Ishikawa (cell line): Measurements from ENCODE around the gene EFEMP1.

Experiments used
- CEBPB ChIP-seq: IDR thresholded peaks from 2 replicates; pipeline ENCODE4 v1.6.1; 2012
- CREB1 ChIP-seq: IDR thresholded peaks from 2 replicates; pipeline ENCODE4 v1.6.1; 2012; ENCODE audit warnings: low read depth
- EGR1 ChIP-seq: IDR thresholded peaks from 2 replicates; pipeline ENCODE4 v1.6.1; 2012
- EP300 ChIP-seq: IDR thresholded peaks from 2 replicates; pipeline ENCODE4 v1.6.1; 2012; ENCODE audit warnings: borderline replicate concordance
- FOXM1 ChIP-seq: IDR thresholded peaks from 2 replicates; pipeline ENCODE4 v1.6.1; 2012; ENCODE audit warnings: low read depth, borderline replicate concordance
- NFIC ChIP-seq: IDR thresholded peaks from 2 replicates; pipeline ENCODE4 v1.6.1; 2012
- RAD21 ChIP-seq: IDR thresholded peaks from 2 replicates; pipeline ENCODE4 v1.6.1; 2012; ENCODE audit warnings: low read depth
- TAF1 ChIP-seq: IDR thresholded peaks from 2 replicates; pipeline ENCODE4 v1.6.1; 2012; ENCODE audit warnings: low read depth, mild to moderate bottlenecking
- TCF12 ChIP-seq: IDR thresholded peaks from 2 replicates; pipeline ENCODE4 v1.6.1; 2012; ENCODE audit warnings: low read depth
- TEAD4 ChIP-seq: IDR thresholded peaks from 2 replicates; pipeline ENCODE4 v1.6.1; 2012
- USF1 ChIP-seq: IDR thresholded peaks from 2 replicates; pipeline ENCODE4 v1.6.1; 2012
- YY1 ChIP-seq: IDR thresholded peaks from 2 replicates; pipeline ENCODE4 v1.6.1; 2012; ENCODE audit warnings: low read depth
- ZBTB7A ChIP-seq: IDR thresholded peaks from 2 replicates; pipeline ENCODE4 v1.6.1; 2012; ENCODE audit warnings: low read depth
- TF ChIP-seq, protein P1 (sequence below): IDR thresholded peaks from 2 replicates; pipeline ENCODE4 v1.6.1; 2012
- TF ChIP-seq, protein P2 (sequence below): IDR thresholded peaks from 2 replicates; pipeline ENCODE4 v1.6.1; 2012; ENCODE audit warnings: low read depth, mild to moderate bottlenecking

Gene EFEMP1

GRCh38 chr2:55887351-55887750, 36.2 kb downstream of the EFEMP1 start:
- TF ChIP-seq CEBPB (no peak), RAD21 (no peak), USF1 (no peak), TCF12 (no peak), CREB1 (no peak), FOXM1 (no peak), ZBTB7A (no peak), TAF1 (no peak), EGR1 (no peak), YY1 (no peak)
- TF ChIP-seq, protein P1, sequence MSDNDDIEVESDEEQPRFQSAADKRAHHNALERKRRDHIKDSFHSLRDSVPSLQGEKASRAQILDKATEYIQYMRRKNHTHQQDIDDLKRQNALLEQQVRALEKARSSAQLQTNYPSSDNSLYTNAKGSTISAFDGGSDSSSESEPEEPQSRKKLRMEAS: no peak
- TF ChIP-seq, protein P2, sequence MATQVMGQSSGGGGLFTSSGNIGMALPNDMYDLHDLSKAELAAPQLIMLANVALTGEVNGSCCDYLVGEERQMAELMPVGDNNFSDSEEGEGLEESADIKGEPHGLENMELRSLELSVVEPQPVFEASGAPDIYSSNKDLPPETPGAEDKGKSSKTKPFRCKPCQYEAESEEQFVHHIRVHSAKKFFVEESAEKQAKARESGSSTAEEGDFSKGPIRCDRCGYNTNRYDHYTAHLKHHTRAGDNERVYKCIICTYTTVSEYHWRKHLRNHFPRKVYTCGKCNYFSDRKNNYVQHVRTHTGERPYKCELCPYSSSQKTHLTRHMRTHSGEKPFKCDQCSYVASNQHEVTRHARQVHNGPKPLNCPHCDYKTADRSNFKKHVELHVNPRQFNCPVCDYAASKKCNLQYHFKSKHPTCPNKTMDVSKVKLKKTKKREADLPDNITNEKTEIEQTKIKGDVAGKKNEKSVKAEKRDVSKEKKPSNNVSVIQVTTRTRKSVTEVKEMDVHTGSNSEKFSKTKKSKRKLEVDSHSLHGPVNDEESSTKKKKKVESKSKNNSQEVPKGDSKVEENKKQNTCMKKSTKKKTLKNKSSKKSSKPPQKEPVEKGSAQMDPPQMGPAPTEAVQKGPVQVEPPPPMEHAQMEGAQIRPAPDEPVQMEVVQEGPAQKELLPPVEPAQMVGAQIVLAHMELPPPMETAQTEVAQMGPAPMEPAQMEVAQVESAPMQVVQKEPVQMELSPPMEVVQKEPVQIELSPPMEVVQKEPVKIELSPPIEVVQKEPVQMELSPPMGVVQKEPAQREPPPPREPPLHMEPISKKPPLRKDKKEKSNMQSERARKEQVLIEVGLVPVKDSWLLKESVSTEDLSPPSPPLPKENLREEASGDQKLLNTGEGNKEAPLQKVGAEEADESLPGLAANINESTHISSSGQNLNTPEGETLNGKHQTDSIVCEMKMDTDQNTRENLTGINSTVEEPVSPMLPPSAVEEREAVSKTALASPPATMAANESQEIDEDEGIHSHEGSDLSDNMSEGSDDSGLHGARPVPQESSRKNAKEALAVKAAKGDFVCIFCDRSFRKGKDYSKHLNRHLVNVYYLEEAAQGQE: no peak

GRCh38 chr2:55885944-55886281, 37.7 kb downstream of the EFEMP1 start:
- TF ChIP-seq ZBTB7A: no peak
- TF ChIP-seq, protein P2: no peak
- TF ChIP-seq USF1: no peak
- no peak for TF ChIP-seq CEBPB
- TF ChIP-seq, protein P1: no peak
- no peak for TF ChIP-seq NFIC
- no peak for TF ChIP-seq RAD21
- TF ChIP-seq EP300: no peak
- no peak for TF ChIP-seq TAF1

DNA sequence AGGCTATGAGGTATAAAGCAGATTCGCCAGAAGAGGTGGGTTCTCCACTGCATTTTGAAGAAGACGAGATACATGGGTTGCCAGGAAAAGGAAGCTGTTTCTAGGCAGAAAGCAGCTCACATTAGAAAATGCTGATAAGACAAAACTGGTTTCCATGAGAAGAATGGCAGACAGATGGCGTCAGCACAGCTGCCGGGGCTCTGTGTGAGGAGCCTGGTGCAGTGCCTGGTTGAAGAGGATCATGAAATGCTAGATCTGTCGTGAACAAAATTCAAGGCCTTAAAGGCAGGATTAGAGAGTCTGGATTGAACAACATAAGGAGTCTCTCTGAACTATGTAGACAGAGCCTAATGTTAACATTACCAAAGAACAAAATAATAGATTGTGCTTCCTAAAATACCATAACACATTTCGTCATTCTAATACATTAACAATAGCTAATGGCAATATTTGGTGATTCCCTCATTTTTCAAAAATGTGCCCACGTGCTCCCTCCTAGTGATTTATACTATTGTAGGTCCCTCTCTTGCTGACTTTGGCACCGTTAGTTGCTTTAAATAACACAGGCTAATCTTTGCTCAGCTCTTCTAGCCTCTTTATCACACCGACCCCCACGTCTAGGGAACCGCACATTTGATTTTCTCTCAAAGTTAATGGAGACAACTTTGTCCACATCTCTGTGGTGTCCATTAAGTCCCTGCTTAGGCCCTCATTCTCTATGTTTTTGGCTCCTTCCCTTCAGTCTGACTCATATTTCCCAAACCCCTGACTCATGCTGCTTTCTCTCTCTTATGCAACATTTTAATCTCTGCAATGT, 38.2 kb downstream of the EFEMP1 start:
- no peak for TF ChIP-seq TCF12
- TF ChIP-seq CEBPB: peak; percentile 54; the same call in 1 of the 2 replicates

DNA sequence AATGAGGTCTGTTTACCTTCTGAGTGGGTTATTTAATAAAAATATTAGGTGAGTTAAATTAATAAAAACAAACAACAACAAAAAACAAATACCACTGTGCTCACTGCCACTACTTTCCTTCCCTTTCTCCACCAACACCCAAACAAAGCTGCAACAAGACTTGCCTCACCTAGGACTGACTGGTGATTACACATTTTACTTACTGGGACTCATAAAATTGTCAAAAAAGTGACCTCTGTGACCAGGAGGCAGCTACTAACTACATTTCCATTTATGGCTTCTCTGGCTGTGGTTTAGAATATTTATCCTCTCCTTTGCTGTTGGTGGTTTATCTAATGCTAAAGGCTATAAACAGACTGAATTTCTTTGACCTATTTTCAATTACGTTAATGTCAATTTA, 39.8 kb downstream of the EFEMP1 start:
- TF ChIP-seq EP300 (no peak), YY1 (no peak), CREB1 (no peak), USF1 (no peak), CEBPB (no peak)
- TF ChIP-seq, protein P2: no peak

DNA sequence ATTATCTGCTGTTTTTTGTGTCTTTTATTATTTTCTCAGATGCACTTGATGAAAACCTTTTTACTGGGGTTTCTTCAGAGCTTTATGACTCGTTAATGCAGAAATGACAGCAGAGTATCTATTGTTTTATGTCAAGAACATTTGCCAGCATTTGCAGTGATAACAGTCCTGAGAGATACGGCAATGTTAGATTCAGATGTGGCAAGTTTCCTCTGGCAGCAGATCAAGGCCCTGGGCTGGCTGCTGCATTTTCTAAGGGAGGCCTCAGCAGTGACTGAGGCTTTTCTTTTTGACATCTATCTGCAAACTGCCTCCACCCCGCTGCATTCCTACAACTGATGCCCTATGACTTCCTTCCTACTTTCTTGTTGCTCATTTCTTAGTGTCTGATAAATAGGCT, 40.2 kb downstream of the EFEMP1 start:
- TF ChIP-seq FOXM1: no peak
- no peak for TF ChIP-seq YY1
- TF ChIP-seq ZBTB7A: no peak
- TF ChIP-seq TEAD4: no peak
- no peak for TF ChIP-seq USF1
- TF ChIP-seq NFIC: no peak
- no peak for TF ChIP-seq CREB1
- TF ChIP-seq, protein P1: no peak
- TF ChIP-seq EGR1: no peak
- no peak for TF ChIP-seq TCF12
- TF ChIP-seq, protein P2: no peak
- TF ChIP-seq CEBPB: no peak
- TF ChIP-seq EP300: no peak
- no peak for TF ChIP-seq TAF1
- no peak for TF ChIP-seq RAD21
